Measurements from ENCODE around the gene ZDHHC14. TPM values are rescaled to one million over a fixed set of nuclear protein-coding genes. Genes with fewer than 3 reads are reported as not detected.
"Not testable (repeated sequence)": the region's sequence is repeated elsewhere in the genome, so short reads cannot be mapped to it uniquely, and the experiment has no call there.

ZDHHC14 gene
- total RNA-seq, 6 experiments from 2014 or later, result 5.2 to 6.7 (median 6.0) TPM

DNA sequence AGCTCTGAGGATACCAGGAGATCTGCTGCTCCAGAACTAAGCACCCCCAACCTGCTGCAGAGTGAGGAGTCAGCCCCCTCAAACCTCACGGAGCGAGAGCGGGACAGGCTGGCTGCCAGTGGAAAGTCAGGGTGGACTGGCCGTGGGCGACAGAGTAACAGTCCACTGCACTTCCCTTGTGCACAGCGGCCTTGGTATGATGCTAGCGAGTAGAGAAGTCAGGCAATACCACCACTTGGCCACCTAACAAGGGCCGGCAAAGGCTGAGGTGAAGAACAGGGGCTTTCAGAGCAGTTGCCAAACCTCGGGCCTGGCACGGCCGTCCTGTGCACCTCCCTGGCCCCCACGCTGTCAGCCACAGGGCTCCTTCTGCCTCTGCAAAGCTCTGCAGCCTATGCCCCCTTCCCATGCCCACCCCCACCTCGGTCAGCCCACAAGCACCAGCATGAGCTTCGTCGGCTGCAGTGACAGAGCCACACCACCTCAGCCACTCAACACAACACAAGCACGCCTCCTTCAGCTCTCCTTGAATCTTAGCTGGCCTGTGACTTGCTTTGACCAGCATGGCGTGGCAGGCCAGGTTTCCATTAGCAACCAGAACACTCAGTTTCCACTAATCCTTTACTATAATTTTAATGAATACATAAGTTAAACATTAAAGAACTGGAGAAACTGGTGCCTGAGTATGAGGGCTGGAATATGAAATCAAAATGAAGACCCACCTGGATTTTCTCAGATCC lies 314.5 kb downstream of the ZDHHC14 start:
- Mint-ChIP-seq H3K9me3 (peaks cover 15% of the 10 kb centered on the region), H3K4me3 (no peak overlapping the region), H3K4me1 (ENCODE audit: low read depth) (peaks cover 7% of the 10 kb centered on the region; the same call in 1 of the 2 replicates), H3K27ac (no peak overlapping the region), H3K27me3 (ENCODE audit: insufficient read depth) (peaks cover 55% of the 10 kb centered on the region), H3K36me3 (ENCODE audit: low read depth) (peaks cover 13% of the 10 kb centered on the region)
- DNase-seq, result no peak
- TF ChIP-seq, protein P1, sequence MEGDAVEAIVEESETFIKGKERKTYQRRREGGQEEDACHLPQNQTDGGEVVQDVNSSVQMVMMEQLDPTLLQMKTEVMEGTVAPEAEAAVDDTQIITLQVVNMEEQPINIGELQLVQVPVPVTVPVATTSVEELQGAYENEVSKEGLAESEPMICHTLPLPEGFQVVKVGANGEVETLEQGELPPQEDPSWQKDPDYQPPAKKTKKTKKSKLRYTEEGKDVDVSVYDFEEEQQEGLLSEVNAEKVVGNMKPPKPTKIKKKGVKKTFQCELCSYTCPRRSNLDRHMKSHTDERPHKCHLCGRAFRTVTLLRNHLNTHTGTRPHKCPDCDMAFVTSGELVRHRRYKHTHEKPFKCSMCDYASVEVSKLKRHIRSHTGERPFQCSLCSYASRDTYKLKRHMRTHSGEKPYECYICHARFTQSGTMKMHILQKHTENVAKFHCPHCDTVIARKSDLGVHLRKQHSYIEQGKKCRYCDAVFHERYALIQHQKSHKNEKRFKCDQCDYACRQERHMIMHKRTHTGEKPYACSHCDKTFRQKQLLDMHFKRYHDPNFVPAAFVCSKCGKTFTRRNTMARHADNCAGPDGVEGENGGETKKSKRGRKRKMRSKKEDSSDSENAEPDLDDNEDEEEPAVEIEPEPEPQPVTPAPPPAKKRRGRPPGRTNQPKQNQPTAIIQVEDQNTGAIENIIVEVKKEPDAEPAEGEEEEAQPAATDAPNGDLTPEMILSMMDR (IDR thresholded peaks at IDR 0.05), result no peak

DNA sequence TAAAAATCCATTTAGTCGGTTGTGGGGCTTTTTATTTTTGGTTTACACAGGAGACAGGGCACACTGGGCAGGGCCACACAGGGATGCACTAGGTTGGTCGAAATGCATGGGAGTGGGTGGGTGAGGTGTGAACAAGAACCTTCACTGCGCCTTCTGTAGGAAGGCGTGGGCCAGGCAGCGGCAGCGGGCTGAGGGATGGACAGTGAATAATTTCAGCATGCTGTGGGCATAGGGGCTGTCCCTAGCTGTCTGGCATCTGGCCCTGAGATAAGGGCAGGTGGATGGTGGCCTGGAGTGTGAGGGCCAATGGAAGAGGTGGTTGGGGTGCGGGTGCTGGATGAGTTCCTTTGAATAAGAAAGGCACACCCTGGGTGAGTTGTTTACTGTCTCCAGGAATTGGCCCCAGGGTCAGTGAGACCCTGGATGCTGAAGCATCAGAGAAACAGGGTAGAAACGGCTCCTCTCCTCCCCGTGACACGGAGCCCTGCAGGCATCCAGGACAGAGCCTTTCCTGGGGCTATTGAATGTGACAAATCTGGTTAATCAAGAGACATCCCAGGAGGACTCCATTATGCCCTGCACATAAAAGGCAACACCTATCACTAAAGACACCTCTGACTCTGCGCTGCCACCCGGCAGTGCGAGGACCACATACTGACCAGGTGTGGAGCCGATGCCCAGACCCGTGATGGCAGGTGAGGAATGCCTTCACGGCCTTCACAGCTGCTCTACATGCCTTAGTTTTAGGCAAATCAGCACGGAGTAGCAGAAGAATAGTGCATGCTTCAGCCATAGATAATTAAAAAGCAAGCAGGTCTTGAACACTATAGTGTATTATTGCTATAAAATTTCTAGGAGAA lies 319.0 kb downstream of the ZDHHC14 start:
- H3K4me3 Mint-ChIP-seq, result no peak overlapping the region
- H3K27ac Mint-ChIP-seq, result no peak overlapping the region
- H3K4me1 Mint-ChIP-seq (ENCODE audit: low read depth), result peaks cover 5% of the 10 kb centered on the region; the same call in 1 of the 2 replicates
- H3K9me3 Mint-ChIP-seq, result peaks cover 15% of the 10 kb centered on the region
- DNase-seq, result no peak
- TF ChIP-seq, protein P1 (IDR thresholded peaks at IDR 0.05), result no peak
- H3K36me3 Mint-ChIP-seq (ENCODE audit: low read depth), result peaks cover 13% of the 10 kb centered on the region
- peaks cover 28% of the 10 kb centered on the region for H3K27me3 Mint-ChIP-seq (ENCODE audit: insufficient read depth)

DNA sequence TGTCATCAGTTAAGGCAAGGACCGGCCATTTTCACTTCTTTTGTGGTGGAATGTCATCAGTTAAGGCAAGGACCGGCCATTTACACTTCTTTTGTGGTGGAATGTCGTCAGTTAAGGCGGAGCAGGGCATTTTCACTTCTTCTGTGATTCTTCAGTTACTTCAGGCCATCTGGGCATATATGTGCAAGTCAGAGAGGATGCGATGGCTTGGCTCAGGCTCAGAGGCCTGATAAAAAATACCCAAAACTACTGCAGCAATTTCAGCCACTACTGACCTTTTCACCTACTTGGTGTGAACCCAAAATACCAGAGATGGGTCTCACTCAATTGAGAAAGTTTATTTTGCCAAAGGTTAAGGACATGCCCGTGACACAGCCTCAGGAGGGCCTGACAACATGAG lies 325.4 kb downstream of the ZDHHC14 start:
- not testable (repeated sequence) for H3K27ac Mint-ChIP-seq; H3K36me3 Mint-ChIP-seq (ENCODE audit: low read depth); DNase-seq; H3K9me3 Mint-ChIP-seq; H3K4me3 Mint-ChIP-seq
- Mint-ChIP-seq H3K27me3 (ENCODE audit: insufficient read depth) (peaks cover 17% of the 10 kb centered on the region), H3K4me1 (ENCODE audit: low read depth) (peaks cover 22% of the 10 kb centered on the region)

DNA sequence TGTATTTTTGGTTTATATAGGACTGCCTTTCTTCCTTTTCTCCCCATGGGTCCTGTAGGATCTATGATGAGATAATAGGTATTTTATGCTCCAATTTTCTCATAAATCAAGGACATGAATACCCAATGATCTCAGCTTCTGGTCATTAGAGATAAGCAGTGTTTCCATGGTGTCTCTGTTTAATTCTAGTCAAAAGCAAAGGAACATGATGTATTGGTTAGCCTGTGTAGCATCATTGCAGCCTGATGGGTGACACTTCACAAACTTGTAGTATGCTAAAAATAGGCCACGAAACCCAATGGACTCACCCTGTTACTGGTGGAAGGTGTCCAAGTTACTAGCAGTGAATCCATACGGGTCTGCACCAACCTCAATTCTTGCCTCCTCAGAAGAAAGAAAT lies 325.9 kb downstream of the ZDHHC14 start:
- H3K4me1 Mint-ChIP-seq (ENCODE audit: low read depth), result peaks cover 22% of the 10 kb centered on the region
- H3K27me3 Mint-ChIP-seq (ENCODE audit: insufficient read depth), result peaks cover 17% of the 10 kb centered on the region
- no peak overlapping the region; the same call in 1 of the 2 replicates for H3K27ac Mint-ChIP-seq
- H3K9me3 Mint-ChIP-seq, result no peaks in the 10 kb centered on the region
- DNase-seq, result no peak
- TF ChIP-seq, protein P1 (IDR thresholded peaks at IDR 0.05), result no peak
- H3K36me3 Mint-ChIP-seq (ENCODE audit: low read depth), result no peaks in the 10 kb centered on the region
- H3K4me3 Mint-ChIP-seq, result no peak overlapping the region

DNA sequence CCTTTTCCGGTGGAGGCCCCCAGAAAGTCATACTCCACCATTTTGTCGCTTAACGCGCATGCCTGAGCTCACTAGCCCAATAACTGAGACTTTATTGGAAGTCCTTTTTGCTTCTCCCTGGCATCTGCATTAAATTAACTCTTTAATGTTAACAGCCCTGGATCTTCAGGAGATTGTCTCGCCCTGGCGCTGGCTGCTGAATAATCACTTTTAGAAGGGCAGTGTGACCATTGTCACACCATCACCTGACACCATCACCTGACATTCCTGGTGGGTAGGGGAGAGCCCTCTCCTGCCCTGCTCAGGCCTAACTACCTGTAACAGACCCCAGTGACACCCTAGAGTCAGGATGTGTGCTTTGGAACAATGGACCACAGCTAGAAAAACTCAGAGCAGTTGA lies 326.6 kb downstream of the ZDHHC14 start:
- Mint-ChIP-seq H3K4me1 (ENCODE audit: low read depth) (peaks cover 22% of the 10 kb centered on the region), H3K27me3 (ENCODE audit: insufficient read depth) (peaks cover 20% of the 10 kb centered on the region), H3K27ac (no peak overlapping the region), H3K36me3 (ENCODE audit: low read depth) (no peaks in the 10 kb centered on the region), H3K9me3 (no peaks in the 10 kb centered on the region), H3K4me3 (no peak overlapping the region)
- DNase-seq, result no peak
- TF ChIP-seq, protein P1 (IDR thresholded peaks at IDR 0.05), result no peak

DNA sequence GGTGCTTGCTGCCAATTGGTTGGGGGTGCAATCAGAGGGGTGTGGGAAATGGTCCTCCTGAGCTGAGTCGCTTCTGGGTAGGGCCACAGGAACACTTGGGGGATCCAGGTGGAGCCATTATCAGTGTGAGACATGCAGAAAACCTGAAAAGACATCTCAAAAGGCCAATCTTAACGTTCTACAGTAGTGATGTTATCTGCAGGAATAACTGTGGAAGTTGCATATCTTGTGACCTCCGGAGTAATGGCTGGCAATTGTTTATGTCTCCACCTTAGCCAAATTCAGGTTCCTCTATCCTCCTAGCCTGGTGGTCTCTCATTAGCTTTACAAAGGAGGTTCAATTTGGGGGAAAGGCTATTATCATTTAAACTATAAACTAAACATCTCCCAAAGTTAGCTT lies 327.2 kb downstream of the ZDHHC14 start:
- Mint-ChIP-seq H3K4me3 (no peak overlapping the region), H3K4me1 (ENCODE audit: low read depth) (peaks cover 22% of the 10 kb centered on the region), H3K27me3 (ENCODE audit: insufficient read depth) (peaks cover 18% of the 10 kb centered on the region), H3K36me3 (ENCODE audit: low read depth) (no peaks in the 10 kb centered on the region), H3K9me3 (no peaks in the 10 kb centered on the region), H3K27ac (no peak overlapping the region)
- DNase-seq, result no peak
- TF ChIP-seq, protein P1 (IDR thresholded peaks at IDR 0.05), result no peak

Data from HFFc6 (cell line).